Liver (tissue), 9 donors: Measurements from ENCODE around the gene DERL3. TPM values are rescaled to one million over a fixed set of nuclear protein-coding genes. Genes with fewer than 3 reads are reported as not detected.

ENCODE experiments used
- DNase-seq: peaks from one replicate; pipeline ENCODE4 v3.0.0-alpha.2; 2017; ENCODE audit warnings: low spot score
- H3K27ac ChIP-seq, 2 donors: one replicate each; pipeline ENCODE4 v1.7.0; 2013; ENCODE audit warnings: inconsistent platforms in 2 of 2, low read length in 2 of 2, control low read depth in 1 of 2, low read depth in 1 of 2, mild to moderate bottlenecking in 1 of 2
- H3K27me3 ChIP-seq, 4 donors: one replicate each; pipeline versions ENCODE4 v1.6.1 to v1.7.0; 2013; ENCODE audit warnings: low read length in 3 of 4, inconsistent platforms in 1 of 4, mild to moderate bottlenecking in 1 of 4, moderate library complexity in 1 of 4; ENCODE audit not compliant: control insufficient read depth in 4 of 4, insufficient read depth in 4 of 4
- H3K36me3 ChIP-seq, 4 donors: one replicate each; pipeline versions ENCODE4 v1.6.1 to v1.7.0; 2013; ENCODE audit warnings: low read length in 3 of 4, mild to moderate bottlenecking in 3 of 4, low read depth in 1 of 4, moderate library complexity in 1 of 4; ENCODE audit not compliant: control insufficient read depth in 4 of 4, insufficient read depth in 3 of 4
- H3K4me1 ChIP-seq, 4 donors: one replicate each; pipeline versions ENCODE4 v1.6.1 to v1.7.0; 2013; ENCODE audit warnings: low read length in 3 of 4, mild to moderate bottlenecking in 3 of 4, moderate library complexity in 1 of 4; ENCODE audit not compliant: control insufficient read depth in 4 of 4, insufficient read depth in 4 of 4
- H3K4me3 ChIP-seq, 3 donors: one replicate each; pipeline versions ENCODE4 v1.6.1 to v1.7.0; 2013; ENCODE audit warnings: low read length in 3 of 3, control low read depth in 1 of 3, low read depth in 1 of 3, mild to moderate bottlenecking in 1 of 3
- H3K9ac ChIP-seq, 2 donors: one replicate each; pipeline ENCODE4 v1.7.0; 2013; ENCODE audit warnings: low read length in 2 of 2, mild to moderate bottlenecking in 2 of 2, moderate library complexity in 2 of 2, control low read depth in 1 of 2, low read depth in 1 of 2
- H3K9me3 ChIP-seq, 4 donors: one replicate each; pipeline versions ENCODE4 v1.6.1 to v1.7.0; 2013; ENCODE audit warnings: low read length in 3 of 4; ENCODE audit not compliant: control insufficient read depth in 4 of 4
- CTCF ChIP-seq: fragments of 150-350 bp; IDR thresholded peaks from 2 replicates; pipeline ENCODE4 v1.5.1; 2017; ENCODE audit warnings: improper control_type of control experiment, low read depth, low read length; ENCODE audit not compliant: missing input control
- EGR1 ChIP-seq, 2 donors: IDR thresholded peaks; 2 replicates each; pipeline ENCODE4 v1.6.1; 2016 to 2018; ENCODE audit warnings: antibody characterized with exemption in 2 of 2, low read depth in 2 of 2
- FOXA1 ChIP-seq: IDR thresholded peaks from 2 replicates; pipeline ENCODE4 v1.6.1; 2016; ENCODE audit warnings: antibody characterized with exemption
- FOXA2 ChIP-seq: IDR thresholded peaks from 2 replicates; pipeline ENCODE4 v1.6.1; 2016; ENCODE audit warnings: antibody characterized with exemption
- GABPA ChIP-seq, 2 donors: IDR thresholded peaks in 1 of 2; conservative IDR thresholded peaks in 1 of 2; 2 replicates each; pipeline ENCODE4 v1.6.1; 2016; ENCODE audit warnings: antibody characterized with exemption in 2 of 2, mild to moderate bottlenecking in 1 of 2, moderate library complexity in 1 of 2
- HNF4A ChIP-seq, 2 donors: conservative IDR thresholded peaks; 2 replicates each; pipeline ENCODE4 v1.6.1; 2016; ENCODE audit warnings: antibody characterized with exemption in 2 of 2, mild to moderate bottlenecking in 2 of 2
- HNF4G ChIP-seq: IDR thresholded peaks from 2 replicates; pipeline ENCODE4 v1.6.1; 2016; ENCODE audit warnings: antibody characterized with exemption
- JUND ChIP-seq, 2 donors: IDR thresholded peaks; 2 replicates each; pipeline ENCODE4 v1.6.1; 2016; ENCODE audit warnings: antibody characterized with exemption in 2 of 2
- MAX ChIP-seq: IDR thresholded peaks from 2 replicates; pipeline ENCODE4 v1.6.1; 2016; ENCODE audit warnings: antibody characterized with exemption
- NR2F2 ChIP-seq: IDR thresholded peaks from 2 replicates; pipeline ENCODE4 v1.6.1; 2016; ENCODE audit warnings: antibody characterized with exemption
- RAD21 ChIP-seq, 2 donors: IDR thresholded peaks; 2 replicates each; pipeline ENCODE4 v1.6.1; 2016; ENCODE audit warnings: antibody characterized with exemption in 2 of 2, mild to moderate bottlenecking in 2 of 2
- REST ChIP-seq: IDR thresholded peaks from 2 replicates; pipeline ENCODE4 v1.6.1; 2016; ENCODE audit warnings: antibody characterized with exemption, mild to moderate bottlenecking
- RXRA ChIP-seq, 2 donors: IDR thresholded peaks; 2 replicates each; pipeline ENCODE4 v1.6.1; 2017 to 2018; ENCODE audit warnings: antibody characterized with exemption in 2 of 2, mild to moderate bottlenecking in 1 of 2
- SP1 ChIP-seq: IDR thresholded peaks from 2 replicates; pipeline ENCODE4 v1.6.1; 2018; ENCODE audit warnings: antibody characterized with exemption, mild to moderate bottlenecking
- YY1 ChIP-seq: IDR thresholded peaks from 2 replicates; pipeline ENCODE4 v1.6.1; 2016; ENCODE audit warnings: antibody characterized with exemption, mild to moderate bottlenecking
- ZBTB33 ChIP-seq: IDR thresholded peaks from 2 replicates; pipeline ENCODE4 v1.6.1; 2016; ENCODE audit warnings: antibody characterized with exemption
- WGBS: extraction: QIAGEN DNeasy Blood & Tissue Kit; methylation state at CpG from one replicate; pipeline ENCODE4 v1.1.7; 2013; 5-methylcytosine and 5-hydroxymethylcytosine counted together
- polyA plus RNA-seq, 2 donors: library from polyadenylated mRNA; stranded (reverse) in 1 of 2; unstranded in 1 of 2; fragments of 200-250 nt in 1 of 2; fragments of >200 nt in 1 of 2; fragmentation: Nextera tagmentation in 1 of 2; extraction: Ambion mirVana in 1 of 2; gene quantifications; one replicate each; pipeline versions ENCODE4 v1.2.1 to v1.2.3, GENCODE V29; 2013 to 2015
- total RNA-seq, 2 donors: library from RNA; depleted of rRNA; stranded (reverse); fragments of >200 nt; gene quantifications; one replicate each; pipeline ENCODE4 v1.2.3, GENCODE V29; 2014
- donor health status: healthy.
- donor health status: healthy.
- donor health status: healthy.
- donor health status: healthy.
- donor health status: healthy.

Gene DERL3
- total and polyA plus RNA-seq, 4 donors, result 1.0 to 9.3 (median 3.9) TPM

GRCh38 chr22:23806837-23807236, 32.0 kb downstream of the DERL3 start:
- Histone ChIP-seq H3K27me3 (no peaks in the 10 kb centered on the region), H3K9ac (no peak overlapping the region), H3K36me3 (peaks cover 2 to 42% (median 19%) of the 10 kb centered on the region in 4 donors), H3K4me1 (peaks cover 3 to 12% (median 9%) of the 10 kb centered on the region in 4 donors), H3K4me3 (no peak overlapping the region), H3K9me3 (no peaks in the 10 kb centered on the region), H3K27ac (no peak overlapping the region)
- no peak for TF ChIP-seq RAD21 (IDR thresholded peaks at IDR 0.05)
- no peak for TF ChIP-seq SP1
- WGBS, result 93% methylated on average over 1 of the region's 1 CpG
- no peak for DNase-seq

GRCh38 chr22:23804781-23805291, 34.0 kb downstream of the DERL3 start:
- 77% methylated on average over 12 of the region's 12 CpGs for WGBS
- no peak overlapping the region for H3K4me3 ChIP-seq
- no peak for DNase-seq
- H3K9me3 ChIP-seq, result no peaks in the 10 kb centered on the region
- no peak overlapping the region for H3K27ac ChIP-seq
- peaks cover 3 to 12% (median 9%) of the 10 kb centered on the region in 4 donors for H3K4me1 ChIP-seq
- H3K9ac ChIP-seq, result no peak overlapping the region
- no peaks in the 10 kb centered on the region for H3K27me3 ChIP-seq
- TF ChIP-seq NR2F2, result no peak
- no peak for TF ChIP-seq EGR1 (IDR thresholded peaks at IDR 0.05; ENCODE audit: low read depth in 2 of 2)
- TF ChIP-seq GABPA (IDR thresholded peaks at IDR 0.05 in 1 of 2, conservative IDR thresholded peaks at IDR 0.05 in 1 of 2), result no peak
- TF ChIP-seq YY1, result no peak
- TF ChIP-seq HNF4A (conservative IDR thresholded peaks at IDR 0.05), result no peak
- TF ChIP-seq FOXA1, result no peak
- no peak for TF ChIP-seq REST
- no peak for TF ChIP-seq JUND (IDR thresholded peaks at IDR 0.05)
- TF ChIP-seq ZBTB33, result no peak
- no peak for TF ChIP-seq FOXA2
- TF ChIP-seq HNF4G, result no peak
- TF ChIP-seq RXRA (IDR thresholded peaks at IDR 0.05), result no peak
- TF ChIP-seq MAX, result no peak
- TF ChIP-seq CTCF, result no peak
- H3K36me3 ChIP-seq, result peaks cover 9 to 51% (median 25%) of the 10 kb centered on the region in 4 donors
